ENCODE results near the gene GINS2.

DNA sequence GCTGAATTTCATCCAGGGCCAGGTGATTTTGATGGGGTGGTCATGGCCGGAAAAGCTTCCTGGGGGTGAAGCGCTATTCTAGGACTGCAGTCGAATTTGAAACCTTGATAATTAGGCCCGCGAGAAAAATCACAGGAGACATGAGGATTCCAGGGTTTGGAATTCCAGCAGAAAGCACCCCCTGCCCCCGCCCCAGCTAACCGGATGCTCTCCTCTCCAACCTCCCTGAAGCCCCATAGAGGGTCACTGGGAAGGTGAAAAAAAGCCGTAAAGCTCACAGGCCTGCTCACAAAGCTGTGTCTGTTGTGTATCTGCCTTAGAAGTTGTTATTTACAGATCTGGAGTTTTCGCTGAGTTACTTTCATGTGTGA lies 1.2 kb upstream of the GINS2 start:
- TF ChIP-seq POLR2AphosphoS5 (IDR thresholded peaks at IDR 0.05; ENCODE audit: low read depth, low read length) (no peak), EP300 (IDR thresholded peaks at IDR 0.05; ENCODE audit: borderline replicate concordance in 1 of 2, low read depth in 1 of 2, low read length in 1 of 2) (no peak)
